Pancreas (tissue), 10 donors: Measurements from ENCODE around the gene GALNT10. TPM values are rescaled to one million over a fixed set of nuclear protein-coding genes. Genes with fewer than 3 reads are reported as not detected.

ENCODE experiments used
- ATAC-seq, 4 donors: fragments of 200-7000 bp; cut with Tn5 transposase; one replicate each; pipeline versions ENCODE4 v1.8.0 to v1.9.1; 2020; ENCODE audit warnings: mild to moderate bottlenecking in 4 of 4, moderate library complexity in 4 of 4
- DNase-seq, 6 donors: peaks; one replicate each; pipeline ENCODE4 v3.0.0-alpha.2; 2020
- FAIRE-seq: peaks from 2 replicates; lab custom pipeline; 2012; peaks lifted over from hg19 to GRCh38; lab: Jason Lieb, UNC
- H3K27ac ChIP-seq, 4 donors: fragments of 200-600 bp; sonication (generic); 1 replicate in 3 of 4; 2 replicates in 1 of 4; pipeline versions ENCODE4 v1.5.0 to v1.8.0; 2020
- H3K27me3 ChIP-seq, 4 donors: fragments of 200-600 bp; one replicate each; pipeline ENCODE4 v1.8.0; 2021
- H3K36me3 ChIP-seq, 3 donors: fragments of 200-600 bp; sonication (generic) in 1 of 3; one replicate each; pipeline versions ENCODE4 v1.5.0 to v1.8.0; 2020 to 2021
- H3K4me1 ChIP-seq, 3 donors: fragments of 200-600 bp; one replicate each; pipeline ENCODE4 v1.8.0; 2021
- H3K4me3 ChIP-seq, 4 donors: fragments of 200-600 bp; sonication (generic) in 2 of 4; one replicate each; pipeline versions ENCODE4 v1.5.0 to v1.8.0; 2020 to 2021
- H3K9me3 ChIP-seq, 4 donors: fragments of 200-600 bp; one replicate each; pipeline ENCODE4 v1.8.0; 2021
- CTCF ChIP-seq, 4 donors: fragments of 200-600 bp; sonication (generic) in 3 of 4; IDR thresholded peaks; one replicate each; pipeline versions ENCODE4 v1.5.0 to v1.8.0; 2021; ENCODE audit warnings: antibody characterized with exemption in 4 of 4
- WGBS, 2 donors: extraction: QIAGEN DNeasy Blood & Tissue Kit; methylation state at CpG; one replicate each; pipeline ENCODE4 v1.1.7; 2013; 5-methylcytosine and 5-hydroxymethylcytosine counted together
- intact Hi-C, 3 donors: fragments of 100-400 bp; cut with DNase I; formaldehyde crosslinking; loops; one replicate each; pipeline versions ENCODE4 v1.11.1 to v1.14.2; 2022
- polyA plus RNA-seq, 2 donors: library from polyadenylated mRNA; stranded (reverse); fragments of 200-250 nt; gene quantifications; one replicate each; pipeline ENCODE4 v1.2.3, GENCODE V29; 2013
- total RNA-seq, 6 donors: library from RNA; stranded (reverse); fragmentation: NEBNext Ultra II Directional in 4 of 6; extraction: Animal tissue kit (Norgen Biotek cat#: 25700) in 4 of 6; gene quantifications; one replicate each; pipeline versions ENCODE4 v1.2.1 to v1.2.4, GENCODE V29; 2021 to 2023
- donor health status: healthy with polysubstance abuse.
- donor health status: DM: no; HTN: no; CAD: no; lungs with moderate emphysema.
- donor health status: DM: no; HTN: no; CAD: no.
- donor health status: control.
- donor health status: control.
- donor health status: Bipolar disorder and iron deficiency.
- donor health status: DM: yes; HTN: yes; CAD: no.
- donor health status: DM: no; HTN: no; CAD: no.
- donor health status: DM: no; HTN: no; CAD: no.
- donor health status: DM: yes; HTN: yes; CAD: no.

The GALNT10 gene
- total and polyA plus RNA-seq, 8 donors = 4.4 to 23.1 (median 13.4) TPM

- Histone ChIP-seq H3K27me3 (no peaks in the 10 kb centered on the region), H3K4me3 (no peak overlapping the region), H3K36me3 (no peaks in the 10 kb centered on the region), H3K27ac (no peak overlapping the region), H3K9me3 (no peaks in the 10 kb centered on the region), H3K4me1 (peaks cover 9 to 26% (median 19%) of the 10 kb centered on the region in 3 donors)
- no peak for TF ChIP-seq CTCF (IDR thresholded peaks at IDR 0.05)
- FAIRE-seq = no peak
- no peak for ATAC-seq
- intact Hi-C loops = no loop called here
- 94 to 100% methylated on average over 1 of the region's 1 CpG for WGBS, 2 donors
- DNase-seq = no peak
Measured at GRCh38 chr5:154293219-154293618, 102.7 kb downstream of the GALNT10 start.

- DNase-seq (no peak), ATAC-seq (no peak), FAIRE-seq (no peak)
- TF ChIP-seq CTCF (IDR thresholded peaks at IDR 0.05) = no peak
- Histone ChIP-seq H3K27ac (peak overlapping the region in 2 of 4 donors; percentile 55 to 67), H3K9me3 (no peaks in the 10 kb centered on the region), H3K36me3 (no peaks in the 10 kb centered on the region), H3K27me3 (no peaks in the 10 kb centered on the region), H3K4me3 (no peak overlapping the region), H3K4me1 (peaks cover 8 to 18% (median 17%) of the 10 kb centered on the region in 3 donors)
- intact Hi-C loops = no loop called here
- 93 to 96% methylated on average over 1 of the region's 1 CpG for WGBS, 2 donors
Measured at GRCh38 chr5:154295551-154295950, 105.0 kb downstream of the GALNT10 start.

GRCh38 chr5:154296525-154297159 lies 106.1 kb downstream of the GALNT10 start:
- FAIRE-seq = no peak
- ATAC-seq = peak; percentile 93 to 96 (median 96)
- H3K27ac ChIP-seq = peak overlapping the region in 2 of 4 donors; percentile 55 to 67
- no peaks in the 10 kb centered on the region for H3K36me3 ChIP-seq
- H3K27me3 ChIP-seq = no peaks in the 10 kb centered on the region
- peaks cover 18 to 27% (median 22%) of the 10 kb centered on the region in 3 donors for H3K4me1 ChIP-seq
- intact Hi-C loops = no loop called here
- TF ChIP-seq CTCF (IDR thresholded peaks at IDR 0.05) = no peak
- DNase-seq = peak in 3 of 6 donors; percentile 34 to 49 (median 45)
- H3K4me3 ChIP-seq = no peak overlapping the region
- 38 to 44% methylated on average over 6 of the region's 6 CpGs for WGBS, 2 donors
- no peaks in the 10 kb centered on the region for H3K9me3 ChIP-seq

- FAIRE-seq (no peak), ATAC-seq (no peak), DNase-seq (no peak)
- H3K27ac ChIP-seq = no peak overlapping the region
- H3K4me3 ChIP-seq = no peak overlapping the region
- no peak for TF ChIP-seq CTCF (IDR thresholded peaks at IDR 0.05)
- H3K9me3 ChIP-seq = no peaks in the 10 kb centered on the region
- peaks cover 18 to 27% (median 22%) of the 10 kb centered on the region in 3 donors for H3K4me1 ChIP-seq
- no peaks in the 10 kb centered on the region for H3K36me3 ChIP-seq
- no peaks in the 10 kb centered on the region for H3K27me3 ChIP-seq
- intact Hi-C loops = no loop called here
- 95 to 97% methylated on average over 3 of the region's 3 CpGs for WGBS, 2 donors
Measured at GRCh38 chr5:154298065-154298464, 107.5 kb downstream of the GALNT10 start.

- Histone ChIP-seq H3K9me3 (peaks cover 0 to 5% (median 0%) of the 10 kb centered on the region in 4 donors), H3K4me3 (no peak overlapping the region), H3K27me3 (no peaks in the 10 kb centered on the region), H3K36me3 (no peaks in the 10 kb centered on the region), H3K27ac (no peak overlapping the region), H3K4me1 (peaks cover 18 to 26% (median 19%) of the 10 kb centered on the region in 3 donors)
- ATAC-seq = no peak
- TF ChIP-seq CTCF (IDR thresholded peaks at IDR 0.05) = no peak
- FAIRE-seq = no peak
- WGBS, 2 donors = 96 to 97% methylated on average over 4 of the region's 4 CpGs
- intact Hi-C loops = no loop called here
- DNase-seq = no peak
Measured at GRCh38 chr5:154300207-154300883, 109.8 kb downstream of the GALNT10 start.
